Hepatocyte (in vitro differentiated cells): ENCODE results near the gene PDCL3. TPM values are rescaled to one million over a fixed set of nuclear protein-coding genes. Genes with fewer than 3 reads are reported as not detected.

Experiments
- DNase-seq: peaks from one replicate; pipeline ENCODE4 v3.0.0-alpha.2; 2016; ENCODE audit warnings: low spot score
- H2AFZ ChIP-seq: fragments of 200-600 bp; sonication (generic); 2 replicates; pipeline ENCODE4 v1.6.0; 2016; ENCODE audit warnings: antibody characterized with exemption, mild to moderate bottlenecking
- H3K27ac ChIP-seq: fragments of 200-600 bp; sonication (generic); 2 replicates; pipeline ENCODE4 v1.5.1; 2016; ENCODE audit warnings: mild to moderate bottlenecking
- H3K27me3 ChIP-seq: fragments of 200-600 bp; sonication (generic); 2 replicates; pipeline ENCODE4 v1.6.1; 2016
- H3K36me3 ChIP-seq: fragments of 200-600 bp; sonication (generic); replicated peaks from 2 replicates; pipeline ENCODE4 v1.5.1; 2016; ENCODE audit warnings: low read depth; ENCODE audit not compliant: insufficient read depth
- H3K4me1 ChIP-seq: fragments of 200-600 bp; sonication (generic); 2 replicates; pipeline ENCODE4 v1.5.1; 2016; ENCODE audit warnings: mild to moderate bottlenecking, moderate library complexity; ENCODE audit not compliant: insufficient read depth
- H3K4me2 ChIP-seq: fragments of 200-600 bp; sonication (generic); 2 replicates; pipeline ENCODE4 v1.6.0; 2016
- H3K4me3 ChIP-seq: fragments of 200-600 bp; sonication (generic); 2 replicates; pipeline ENCODE4 v1.5.1; 2016; ENCODE audit warnings: mild to moderate bottlenecking
- H3K79me2 ChIP-seq: fragments of 200-600 bp; sonication (generic); 2 replicates; pipeline ENCODE4 v1.6.0; 2017; ENCODE audit warnings: mild to moderate bottlenecking
- H3K9me2 ChIP-seq: fragments of 200-600 bp; sonication (generic); replicated peaks from 2 replicates; pipeline ENCODE4 v1.6.0; 2017; ENCODE audit warnings: mild to moderate bottlenecking; ENCODE audit not compliant: insufficient read depth
- H3K9me3 ChIP-seq: fragments of 200-600 bp; sonication (generic); 2 replicates; pipeline ENCODE4 v1.5.1; 2016; ENCODE audit warnings: low read depth, mild to moderate bottlenecking
- H4K20me1 ChIP-seq: fragments of 200-600 bp; sonication (generic); 2 replicates; pipeline ENCODE4 v1.6.0; 2016; ENCODE audit warnings: mild to moderate bottlenecking; ENCODE audit not compliant: insufficient read depth, poor library complexity, severe bottlenecking
- CTCF ChIP-seq: fragments of 200-600 bp; sonication (generic); IDR thresholded peaks from 2 replicates; pipeline ENCODE4 v1.5.1; 2016; ENCODE audit warnings: antibody characterized with exemption, mild to moderate bottlenecking; ENCODE audit not compliant: poor library complexity
- EZH2 ChIP-seq: fragments of 200-600 bp; sonication (generic); IDR thresholded peaks from 2 replicates; pipeline ENCODE4 v1.6.1; 2016; ENCODE audit warnings: antibody characterized with exemption, mild to moderate bottlenecking, borderline replicate concordance
- EZH2phosphoT487 ChIP-seq: fragments of 200-600 bp; sonication (generic); IDR thresholded peaks from one replicate; pipeline ENCODE4 v1.6.1; 2018; ENCODE audit warnings: antibody characterized with exemption, mild to moderate bottlenecking, low read depth, moderate library complexity; ENCODE audit not compliant: unreplicated experiment, severe bottlenecking
- WGBS: methylation state at CpG from one replicate; pipeline ENCODE4 v1.1.6; 2016; ENCODE audit warnings: low lambda C conversion rate; ENCODE audit errors: missing lambda C conversion rate; 5-methylcytosine and 5-hydroxymethylcytosine counted together
- polyA plus RNA-seq: library from polyadenylated mRNA; unstranded; fragments of >200 nt; fragmentation: Nextera tagmentation; extraction: Ambion mirVana; gene quantifications from 2 replicates; pipeline ENCODE4 v1.2.1, GENCODE V29; 2016
- total RNA-seq: library from RNA; depleted of rRNA; stranded (reverse); fragments of >200 nt; gene quantifications from 2 replicates; pipeline ENCODE4 v1.2.3, GENCODE V29; 2014

Gene PDCL3
- total and polyA plus RNA-seq, 2 experiments from 2014 or later: 16.5 to 32.8 TPM

DNA sequence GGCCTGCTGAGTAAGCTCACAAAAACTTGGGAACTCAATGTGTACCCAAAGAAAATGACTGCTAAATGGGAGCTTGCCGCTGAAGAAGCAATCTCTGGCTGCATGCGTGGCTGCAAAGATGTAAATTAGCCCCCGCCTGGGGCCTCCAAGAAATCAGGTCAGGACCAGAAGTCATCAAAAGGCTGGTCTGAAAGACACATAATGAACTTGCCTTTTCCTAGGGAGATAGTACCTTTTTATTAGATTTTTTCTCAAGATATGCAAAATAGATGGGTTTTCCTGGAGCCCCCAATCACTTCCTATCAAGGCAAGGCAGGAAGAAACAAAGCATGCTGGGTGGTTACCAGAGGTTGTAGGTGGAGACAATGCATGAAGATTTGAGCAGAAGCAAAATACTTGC, 38.9 kb downstream of the PDCL3 start:
- H3K79me2 ChIP-seq: no peaks in the 10 kb centered on the region
- DNase-seq: no peak
- no peaks in the 10 kb centered on the region for H3K9me3 ChIP-seq
- no peaks in the 10 kb centered on the region for H4K20me1 ChIP-seq
- H3K36me3 ChIP-seq: no peaks in the 10 kb centered on the region
- no peaks in the 10 kb centered on the region for H3K4me1 ChIP-seq
- WGBS: 83% methylated on average over 3 of the region's 3 CpGs
- H3K9me2 ChIP-seq: no peaks in the 10 kb centered on the region
- TF ChIP-seq EZH2 (no peak), CTCF (no peak), EZH2phosphoT487 (no peak)
- H3K4me3 ChIP-seq: no peak overlapping the region
- H3K4me2 ChIP-seq: no peak overlapping the region
- H3K27ac ChIP-seq: no peak overlapping the region
- no peak overlapping the region for H2AFZ ChIP-seq
- no peaks in the 10 kb centered on the region for H3K27me3 ChIP-seq

- H3K36me3 ChIP-seq: no peaks in the 10 kb centered on the region
- no peak overlapping the region for H2AFZ ChIP-seq
- H3K9me2 ChIP-seq: no peaks in the 10 kb centered on the region
- DNase-seq: no peak
- no peaks in the 10 kb centered on the region for H3K79me2 ChIP-seq
- H3K27ac ChIP-seq: no peak overlapping the region
- WGBS: 95% methylated on average over 7 of the region's 7 CpGs
- no peaks in the 10 kb centered on the region for H3K9me3 ChIP-seq
- no peaks in the 10 kb centered on the region for H3K4me1 ChIP-seq
- H3K27me3 ChIP-seq: no peaks in the 10 kb centered on the region
- TF ChIP-seq CTCF: no peak
- TF ChIP-seq EZH2phosphoT487: no peak
- no peak for TF ChIP-seq EZH2
- H3K4me2 ChIP-seq: no peak overlapping the region
- no peaks in the 10 kb centered on the region for H4K20me1 ChIP-seq
- no peak overlapping the region for H3K4me3 ChIP-seq
Observed at GRCh38 chr2:100603414-100603813, 40.6 kb downstream of the PDCL3 start.

DNA sequence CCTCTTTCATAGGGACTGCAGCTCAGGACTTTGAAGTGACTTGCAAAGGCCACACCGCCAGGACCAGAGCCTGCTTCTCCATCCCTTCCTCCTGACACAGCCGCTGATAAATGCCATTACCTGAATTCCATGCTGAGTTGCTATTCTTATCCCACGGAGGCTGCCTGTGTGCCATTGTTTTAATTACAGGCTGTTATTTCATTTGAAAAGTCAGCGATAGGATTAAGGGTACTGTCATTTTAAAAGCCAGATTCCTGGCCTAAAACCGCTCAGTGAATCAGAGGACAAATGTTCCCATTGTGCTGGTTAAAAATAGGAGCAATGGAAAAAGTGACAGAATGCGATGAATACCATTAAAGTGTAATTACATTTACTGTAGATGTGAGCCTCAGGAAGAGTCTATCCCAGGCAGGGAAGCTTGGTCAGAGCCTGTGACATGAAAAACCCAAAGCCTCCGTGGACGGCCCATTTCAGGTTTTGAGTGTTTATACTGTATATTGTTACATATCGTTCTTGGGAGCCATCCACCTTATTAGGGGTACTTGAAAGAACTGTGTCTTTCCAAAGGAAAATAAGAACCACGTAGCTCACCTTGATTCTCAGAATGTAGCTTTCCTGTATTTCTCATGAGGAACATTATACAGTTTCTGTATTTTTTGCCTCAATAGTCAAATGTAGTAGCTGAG, 41.3 kb downstream of the PDCL3 start:
- Histone ChIP-seq H3K4me2 (no peak overlapping the region), H3K36me3 (no peaks in the 10 kb centered on the region), H2AFZ (no peak overlapping the region), H3K79me2 (no peaks in the 10 kb centered on the region), H4K20me1 (no peaks in the 10 kb centered on the region), H3K9me3 (no peaks in the 10 kb centered on the region), H3K4me1 (no peaks in the 10 kb centered on the region), H3K4me3 (no peak overlapping the region), H3K9me2 (no peaks in the 10 kb centered on the region), H3K27ac (no peak overlapping the region), H3K27me3 (no peaks in the 10 kb centered on the region)
- no peak for DNase-seq
- TF ChIP-seq EZH2phosphoT487 (no peak), CTCF (no peak), EZH2 (no peak)
- 55% methylated on average over 10 of the region's 10 CpGs for WGBS
